GM19025 (cell line): ENCODE data around the gene GSK3B.
"Not testable (repeated sequence)": the region's sequence is repeated elsewhere in the genome, so short reads cannot be mapped to it uniquely, and the experiment has no call there.

ENCODE experiments used
- ATAC-seq: cut with Tn5 transposase; IDR thresholded peaks from one replicate; pipeline ENCODE4 v1.9.1; 2021; ENCODE audit warnings: mild to moderate bottlenecking, low read depth, moderate library complexity; ENCODE audit not compliant: unreplicated experiment

GSK3B gene

GRCh38 chr3:120022729-120023128 lies 71.5 kb downstream of the GSK3B start:
- ATAC-seq = no peak

- no peak for ATAC-seq
These were observed 72.7 kb downstream of the GSK3B start for GRCh38 chr3:120021523-120021922.

- no peak for ATAC-seq
These were observed 75.9 kb downstream of the GSK3B start for GRCh38 chr3:120018299-120018698.

- ATAC-seq = no peak
These were observed 76.6 kb downstream of the GSK3B start for GRCh38 chr3:120017692-120018091.

GRCh38 chr3:120013481-120013880 lies 80.8 kb downstream of the GSK3B start:
- ATAC-seq = no peak

GRCh38 chr3:120005741-120006140 lies 88.5 kb downstream of the GSK3B start:
- ATAC-seq = not testable (repeated sequence)

- ATAC-seq = not testable (repeated sequence)
These were observed 90.2 kb downstream of the GSK3B start for GRCh38 chr3:120004008-120004498.

- ATAC-seq = no peak
These were observed 96.1 kb downstream of the GSK3B start for GRCh38 chr3:119998166-119998565.

GRCh38 chr3:119990888-119991287 lies 103.4 kb downstream of the GSK3B start:
- ATAC-seq = no peak

GRCh38 chr3:119989981-119990655 lies 104.1 kb downstream of the GSK3B start:
- ATAC-seq = no peak

GRCh38 chr3:119986812-119987211 lies 107.4 kb downstream of the GSK3B start:
- ATAC-seq = not testable (repeated sequence)

GRCh38 chr3:119981386-119981785 lies 112.9 kb downstream of the GSK3B start:
- no peak for ATAC-seq

GRCh38 chr3:119978554-119979208 lies 115.6 kb downstream of the GSK3B start:
- no peak for ATAC-seq

- no peak for ATAC-seq
These were observed 116.9 kb downstream of the GSK3B start for GRCh38 chr3:119977353-119977752.

- no peak for ATAC-seq
These were observed 118.0 kb downstream of the GSK3B start for GRCh38 chr3:119976214-119976613.

GRCh38 chr3:119974656-119975055 lies 119.6 kb downstream of the GSK3B start:
- ATAC-seq = no peak

- no peak for ATAC-seq
These were observed 121.1 kb downstream of the GSK3B start for GRCh38 chr3:119973018-119973646.

- no peak for ATAC-seq
These were observed 124.5 kb downstream of the GSK3B start for GRCh38 chr3:119969759-119970158.

- no peak for ATAC-seq
These were observed 126.8 kb downstream of the GSK3B start for GRCh38 chr3:119967353-119968006.

GRCh38 chr3:119965692-119966091 lies 128.6 kb downstream of the GSK3B start:
- ATAC-seq = no peak

- no peak for ATAC-seq
These were observed 130.0 kb downstream of the GSK3B start for GRCh38 chr3:119964294-119964693.
